Myocyte (in vitro differentiated cells): ENCODE results near the gene PIEZO2. TPM values are rescaled to one million over a fixed set of nuclear protein-coding genes. Genes with fewer than 3 reads are reported as not detected.
"Not testable (repeated sequence)": the region's sequence is repeated elsewhere in the genome, so short reads cannot be mapped to it uniquely, and the experiment has no call there.

Experiments used
- DNase-seq: peaks from one replicate; pipeline ENCODE4 v3.0.0-alpha.2; 2012; ENCODE audit warnings: low read depth
- total RNA-seq: library from RNA; depleted of rRNA; stranded (reverse); fragments of >200 nt; gene quantifications from 2 replicates; pipeline ENCODE4 v1.2.3, GENCODE V29; 2014

Gene PIEZO2
- total RNA-seq, 1 donor from 2014 or later = 7.5 TPM

DNA sequence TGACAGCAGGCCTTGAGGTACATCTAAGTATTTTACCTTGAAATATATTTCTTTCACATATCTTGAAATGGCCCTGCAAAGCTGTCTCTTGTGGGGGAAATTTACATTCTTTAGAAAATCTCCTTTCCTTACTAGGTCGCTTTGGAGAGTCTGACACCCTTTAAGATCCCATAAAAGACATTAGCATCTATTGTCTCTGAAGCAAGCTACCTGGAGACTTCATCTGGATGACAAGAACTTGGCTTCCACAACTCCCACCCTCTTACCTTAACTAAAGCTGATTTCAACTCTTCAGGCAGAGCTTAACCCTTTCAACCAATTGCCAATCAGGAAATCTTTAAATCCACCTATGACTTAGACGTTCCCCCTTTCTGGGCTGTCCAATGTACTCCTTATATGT, 219.3 kb downstream of the PIEZO2 start:
- no peak for DNase-seq

DNA sequence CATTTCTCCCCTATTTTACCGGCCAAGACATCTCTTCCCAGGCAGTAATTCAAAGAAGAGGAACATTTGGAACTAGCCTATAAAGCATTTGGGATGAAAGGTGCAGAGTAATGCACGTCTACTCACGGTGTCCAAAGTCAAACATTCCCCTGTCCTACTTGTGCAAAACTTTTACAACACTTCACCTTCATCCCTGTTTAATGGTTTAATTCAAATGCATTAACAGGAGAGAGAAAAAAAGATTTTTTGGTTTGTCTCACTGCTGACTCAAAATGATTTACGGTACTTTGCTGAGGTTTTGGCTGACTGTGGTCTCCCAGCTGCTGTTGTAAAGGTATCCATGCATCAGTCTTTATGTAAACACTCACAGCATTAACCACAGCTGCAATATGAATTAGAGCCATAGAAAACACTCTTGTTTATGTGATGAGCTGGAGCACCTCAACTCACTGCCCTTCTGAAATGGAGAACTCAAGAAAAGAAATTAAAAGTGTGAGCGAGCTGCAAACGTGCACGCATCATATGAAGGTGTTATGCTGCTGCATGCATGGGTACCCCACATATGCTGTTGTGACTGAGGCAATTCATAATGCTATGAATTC, 220.5 kb downstream of the PIEZO2 start:
- DNase-seq = peak; percentile 9

DNA sequence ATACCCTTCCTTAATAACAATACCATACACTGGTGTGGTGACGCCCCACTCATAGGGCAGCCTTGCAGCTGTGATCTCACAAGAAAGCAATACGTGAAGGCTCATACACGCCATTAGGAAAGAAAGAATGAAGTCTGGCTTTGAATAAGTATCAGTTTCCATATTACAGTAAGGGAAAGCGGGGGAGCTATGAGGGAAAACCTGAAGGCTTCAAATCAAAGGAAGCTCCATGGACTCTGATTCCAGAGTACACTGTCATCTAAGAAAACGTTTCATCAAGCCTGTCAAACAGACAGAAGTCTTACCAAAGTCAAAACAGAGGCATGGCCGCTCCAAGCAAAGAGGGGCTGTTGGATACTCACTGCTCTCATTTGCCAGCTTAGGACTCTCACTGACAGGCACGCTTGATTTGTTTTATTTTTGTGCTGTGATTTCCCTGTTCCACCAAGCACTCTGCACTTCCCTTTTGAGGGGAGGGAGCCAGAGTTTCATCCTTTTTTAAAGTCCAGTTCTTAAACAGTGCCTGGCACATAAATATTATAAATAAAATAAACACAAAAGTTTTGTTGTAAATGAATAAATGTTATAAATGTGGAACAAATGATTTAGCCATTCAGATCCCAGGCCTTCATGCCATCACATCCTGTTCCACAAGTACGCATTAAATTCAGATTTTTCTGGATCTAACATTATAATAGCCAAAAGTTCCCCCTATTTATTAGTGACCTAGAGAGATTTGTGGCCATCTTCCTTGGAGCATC, 221.2 kb downstream of the PIEZO2 start:
- peak; percentile 31 for DNase-seq

DNA sequence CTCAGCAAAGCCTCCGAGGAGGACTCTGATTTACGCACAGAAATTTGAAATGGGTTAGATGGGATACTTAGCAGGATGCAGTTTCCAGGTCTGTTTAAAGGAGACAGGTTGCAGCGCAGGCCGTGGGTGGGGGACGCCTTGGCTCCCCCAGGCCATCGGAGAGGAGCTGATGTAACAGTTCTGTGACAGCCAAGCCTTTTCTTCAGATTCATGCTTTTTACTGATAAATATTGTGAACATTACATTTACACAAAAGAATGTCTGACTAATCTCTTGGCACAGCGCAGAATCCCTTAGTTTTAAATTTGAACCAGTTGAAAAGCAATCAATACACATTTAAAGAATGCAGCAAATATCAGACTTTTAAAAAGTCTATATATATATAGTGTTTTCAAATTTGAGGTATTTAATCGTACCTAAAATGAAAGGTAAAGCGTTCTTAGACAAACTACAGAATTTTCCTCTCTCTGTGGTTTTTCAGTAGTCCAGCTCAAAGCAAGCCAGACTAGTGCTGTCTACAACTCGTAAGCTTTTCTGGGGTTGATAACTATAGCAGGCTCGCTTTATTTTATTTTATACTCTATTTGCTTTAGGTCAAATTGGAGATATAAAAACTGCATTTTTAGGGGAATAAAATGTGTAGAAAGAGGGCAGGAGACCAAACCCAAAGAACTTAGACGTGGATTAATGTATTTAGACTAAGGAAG, 221.9 kb downstream of the PIEZO2 start:
- peak; percentile 47 for DNase-seq

DNA sequence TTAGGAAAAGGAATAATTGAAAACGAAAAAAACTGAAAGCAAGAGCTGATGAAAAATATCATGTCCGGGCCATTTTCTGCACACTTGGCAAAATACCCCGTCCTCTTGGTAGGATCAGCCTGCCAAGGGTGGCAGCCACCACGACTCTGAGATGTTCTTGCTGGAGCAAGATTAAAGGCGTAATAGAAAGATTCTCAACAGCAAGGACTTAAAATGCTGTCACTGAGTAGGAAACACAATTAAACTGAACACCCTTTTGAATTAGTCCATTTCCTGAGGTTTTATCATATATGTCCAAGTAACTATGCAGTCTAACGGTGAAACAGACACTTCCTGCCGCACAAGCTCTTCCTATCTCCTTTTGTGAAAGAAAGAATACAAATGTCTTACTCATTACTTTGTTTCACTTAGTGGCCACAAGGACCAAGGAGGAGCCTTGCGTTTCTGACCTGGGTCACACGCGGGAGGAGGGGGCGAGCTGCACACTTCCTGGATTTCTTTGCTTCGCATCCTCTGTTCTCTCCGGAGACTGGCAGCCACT, 222.7 kb downstream of the PIEZO2 start:
- peak; percentile 73 for DNase-seq

DNA sequence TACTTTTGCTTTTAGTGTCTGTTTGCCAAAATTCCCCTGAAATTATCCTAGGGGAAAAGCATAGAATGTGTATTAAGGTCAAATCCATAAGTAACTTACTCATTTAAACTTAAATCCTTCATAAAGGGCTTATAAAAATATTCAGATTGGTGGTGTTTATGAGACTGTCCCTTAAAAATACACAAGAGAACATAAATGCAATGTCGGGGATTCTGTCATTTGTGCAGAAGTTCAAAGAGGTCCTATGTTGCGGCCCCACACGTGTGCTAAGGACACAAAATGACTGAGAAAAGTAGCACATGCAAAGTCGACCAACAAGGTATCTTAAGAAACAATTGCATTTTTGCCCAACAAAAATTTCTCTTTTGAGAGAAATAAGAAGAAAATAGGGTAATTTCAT, 225.1 kb downstream of the PIEZO2 start:
- no peak for DNase-seq

DNA sequence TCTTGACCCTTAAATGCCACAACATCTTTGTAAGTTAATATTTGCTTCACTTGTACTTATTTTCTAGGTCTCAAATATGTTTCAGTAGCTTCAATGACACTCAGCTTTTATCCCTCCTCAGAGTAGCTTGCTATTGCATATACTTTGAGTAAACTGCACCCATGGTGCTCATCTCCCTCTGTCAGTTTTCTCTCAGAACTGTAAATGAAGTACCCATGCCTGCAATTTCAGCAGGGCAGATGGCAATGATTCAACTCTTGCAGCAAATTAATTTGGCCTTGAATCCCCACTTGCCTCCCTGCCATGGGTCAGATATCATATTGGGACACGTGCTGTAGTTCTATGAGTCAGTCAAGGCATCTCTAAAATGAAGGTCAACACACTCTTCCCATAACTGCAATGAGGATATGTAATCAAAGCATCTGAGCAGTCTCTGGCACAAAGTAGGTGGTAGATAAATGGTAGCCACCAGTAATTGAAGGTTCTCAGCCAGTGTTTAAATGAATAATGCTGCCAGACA, 225.8 kb downstream of the PIEZO2 start:
- DNase-seq = peak; percentile 46

DNA sequence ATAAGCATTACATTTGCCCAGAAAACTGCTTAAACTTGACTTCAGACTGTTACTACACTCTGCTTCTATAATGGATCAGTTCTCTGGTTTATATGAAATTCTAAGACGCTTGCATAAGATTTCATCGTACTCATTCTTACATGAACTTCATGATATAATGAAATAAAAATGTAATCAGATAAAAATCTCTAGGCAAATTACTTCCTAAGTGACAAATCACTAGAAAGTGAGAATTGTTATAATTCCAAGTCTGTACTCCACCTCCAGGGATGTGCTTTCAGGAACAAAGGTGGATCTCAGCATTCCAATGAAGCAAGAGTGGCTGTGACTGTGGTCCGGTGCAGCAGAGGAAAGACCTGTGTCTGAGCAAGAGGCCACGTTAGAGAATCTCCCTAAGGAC, 226.2 kb downstream of the PIEZO2 start:
- no peak for DNase-seq

DNA sequence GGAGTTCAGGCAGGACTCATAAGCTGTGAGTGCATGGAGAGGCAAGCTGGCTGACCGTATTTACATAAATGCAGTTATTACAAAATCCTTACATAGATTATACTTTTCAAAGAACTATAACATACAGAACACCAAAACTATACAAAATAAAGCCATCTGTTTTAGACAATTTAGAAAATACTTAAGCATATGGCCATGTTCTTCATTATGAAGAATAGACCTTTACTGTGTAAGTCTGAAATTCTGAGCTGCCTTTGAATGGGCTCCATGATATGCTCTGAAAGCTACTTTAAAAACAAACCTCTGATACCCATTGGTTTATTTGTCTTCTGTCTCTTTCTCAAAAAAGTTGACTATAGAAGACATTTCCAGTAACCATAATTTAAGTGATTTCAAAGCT, 226.7 kb downstream of the PIEZO2 start:
- not testable (repeated sequence) for DNase-seq

DNA sequence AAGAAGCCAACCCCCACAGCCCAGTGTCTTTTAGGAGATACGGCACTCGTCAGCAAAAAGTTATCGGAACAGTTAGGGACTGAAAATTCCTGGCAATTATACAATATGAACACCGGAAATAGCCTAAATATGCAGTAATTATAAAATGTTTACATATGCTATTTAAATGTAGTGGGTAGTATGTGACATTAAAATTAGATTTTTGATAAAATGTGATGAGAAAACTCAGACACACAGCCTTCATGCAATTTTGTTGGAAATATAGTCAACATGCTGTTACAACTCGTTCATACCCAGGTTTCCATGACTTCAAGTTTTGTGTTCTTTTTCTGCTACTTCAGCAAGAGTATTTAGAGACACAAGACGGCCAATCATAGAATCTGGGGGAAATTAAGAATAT, 229.1 kb downstream of the PIEZO2 start:
- not testable (repeated sequence) for DNase-seq

DNA sequence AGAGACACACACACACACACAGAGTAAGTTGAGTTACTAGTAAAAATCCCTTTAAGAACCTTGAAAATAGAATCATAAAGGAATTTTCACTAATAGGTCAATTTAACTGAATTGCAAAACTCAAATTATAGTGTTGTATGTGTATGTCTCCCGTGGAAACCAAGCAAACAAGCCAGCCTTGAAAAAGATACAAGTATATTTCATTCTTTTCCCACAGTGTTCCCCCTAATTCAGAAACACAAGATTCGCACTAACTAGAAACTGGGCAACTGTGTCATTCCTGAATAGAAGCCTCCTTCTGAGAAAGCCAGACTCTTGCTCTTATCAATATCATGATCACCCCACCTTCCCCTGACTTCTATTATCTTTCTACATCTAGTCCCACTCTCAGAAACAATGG, 229.5 kb downstream of the PIEZO2 start:
- DNase-seq = no peak

DNA sequence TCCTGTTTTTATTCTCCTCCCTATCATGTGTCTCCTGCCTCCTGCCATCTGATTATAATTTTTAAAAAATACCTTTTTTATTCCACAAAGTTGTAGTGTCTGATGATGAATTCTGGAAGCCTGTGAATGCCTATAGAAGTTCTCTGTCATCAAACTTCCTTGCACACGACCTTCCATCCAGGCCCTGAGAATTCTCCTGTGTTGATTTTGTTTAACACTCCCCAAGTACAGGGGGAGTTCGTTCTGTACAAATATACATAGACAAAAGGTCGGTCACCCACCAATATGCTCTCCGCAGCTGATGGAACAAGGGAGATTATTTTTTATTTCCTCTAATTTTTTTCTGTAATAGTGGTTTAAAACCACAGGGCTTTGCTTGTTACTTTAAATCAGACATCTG, 232.5 kb downstream of the PIEZO2 start:
- no peak for DNase-seq

DNA sequence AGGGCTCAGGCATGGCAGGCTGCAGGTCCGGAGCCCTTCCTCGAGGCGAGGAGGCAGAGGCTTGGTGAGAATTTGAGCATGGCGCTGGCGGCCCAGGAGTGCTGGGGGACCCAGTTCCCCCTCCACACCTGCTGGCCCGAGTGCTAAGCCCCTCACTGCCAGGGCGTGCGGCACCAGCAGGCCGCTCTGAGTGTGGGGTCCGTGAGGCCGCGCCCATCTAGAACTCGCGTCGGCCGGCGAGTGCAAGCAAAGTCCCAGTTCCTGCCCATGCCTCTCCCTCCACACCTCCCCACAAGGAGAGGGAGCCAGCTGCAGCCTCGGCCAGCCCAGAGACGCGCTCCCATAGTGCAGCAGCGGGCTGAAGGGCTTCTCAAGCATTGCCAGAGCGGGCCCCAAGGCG, 233.0 kb downstream of the PIEZO2 start:
- no peak for DNase-seq

DNA sequence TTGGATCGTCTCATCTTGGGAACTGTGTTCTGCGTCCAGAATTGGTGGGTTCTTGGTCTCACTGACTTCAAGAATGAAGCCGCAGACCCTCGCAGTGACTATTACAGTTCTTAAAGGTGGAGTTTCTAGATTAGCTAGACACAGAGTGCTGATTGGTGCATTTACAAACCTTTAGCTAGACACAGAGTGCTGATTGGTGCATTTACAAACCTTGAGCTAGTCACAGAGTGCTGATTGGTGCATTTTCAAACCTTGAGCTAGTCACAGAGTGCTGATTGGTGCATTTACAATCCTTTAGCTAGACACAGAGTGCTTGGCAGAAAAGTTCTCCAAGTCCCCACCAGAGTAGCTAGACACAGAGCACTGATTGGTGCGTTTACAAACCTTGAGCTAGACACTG, 233.6 kb downstream of the PIEZO2 start:
- not testable (repeated sequence) for DNase-seq

DNA sequence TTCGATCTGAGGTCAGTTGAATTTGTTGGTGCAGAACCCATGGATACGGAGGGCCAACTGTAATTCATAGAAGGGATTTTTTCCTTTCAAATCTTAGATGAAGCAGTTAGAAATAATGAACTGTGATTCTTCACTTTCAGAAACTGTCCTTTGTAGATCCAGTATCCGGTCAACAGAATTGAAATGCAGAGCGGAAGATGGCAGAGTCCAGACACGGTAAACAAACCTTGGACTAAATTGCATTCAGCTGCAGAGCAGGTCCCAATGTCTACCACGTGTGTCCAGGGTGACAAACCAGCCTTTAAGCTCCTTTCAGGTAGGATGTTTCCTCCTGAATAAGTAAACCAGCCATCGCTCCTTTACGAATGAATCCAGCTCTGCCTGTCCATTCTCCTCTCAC, 234.8 kb downstream of the PIEZO2 start:
- DNase-seq = not testable (repeated sequence)

DNA sequence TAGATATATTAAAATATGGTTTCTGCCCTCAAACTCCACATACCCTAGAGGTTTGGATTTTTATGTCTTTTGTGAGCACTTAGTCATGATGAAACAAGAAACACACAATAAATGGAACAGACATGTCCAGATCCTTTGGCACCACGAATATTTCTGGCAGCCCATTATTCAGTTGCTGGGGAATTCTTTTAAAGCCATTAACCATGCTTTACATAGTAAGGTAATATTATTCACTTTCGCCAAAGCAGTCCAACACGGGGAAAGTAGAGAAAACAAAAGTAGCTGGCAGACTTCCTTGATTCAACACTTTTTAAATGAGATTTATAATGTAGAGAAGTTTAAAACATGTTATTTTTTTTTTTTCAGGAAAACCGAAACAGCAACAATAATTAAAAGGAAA, 235.4 kb downstream of the PIEZO2 start:
- peak; percentile 5 for DNase-seq

DNA sequence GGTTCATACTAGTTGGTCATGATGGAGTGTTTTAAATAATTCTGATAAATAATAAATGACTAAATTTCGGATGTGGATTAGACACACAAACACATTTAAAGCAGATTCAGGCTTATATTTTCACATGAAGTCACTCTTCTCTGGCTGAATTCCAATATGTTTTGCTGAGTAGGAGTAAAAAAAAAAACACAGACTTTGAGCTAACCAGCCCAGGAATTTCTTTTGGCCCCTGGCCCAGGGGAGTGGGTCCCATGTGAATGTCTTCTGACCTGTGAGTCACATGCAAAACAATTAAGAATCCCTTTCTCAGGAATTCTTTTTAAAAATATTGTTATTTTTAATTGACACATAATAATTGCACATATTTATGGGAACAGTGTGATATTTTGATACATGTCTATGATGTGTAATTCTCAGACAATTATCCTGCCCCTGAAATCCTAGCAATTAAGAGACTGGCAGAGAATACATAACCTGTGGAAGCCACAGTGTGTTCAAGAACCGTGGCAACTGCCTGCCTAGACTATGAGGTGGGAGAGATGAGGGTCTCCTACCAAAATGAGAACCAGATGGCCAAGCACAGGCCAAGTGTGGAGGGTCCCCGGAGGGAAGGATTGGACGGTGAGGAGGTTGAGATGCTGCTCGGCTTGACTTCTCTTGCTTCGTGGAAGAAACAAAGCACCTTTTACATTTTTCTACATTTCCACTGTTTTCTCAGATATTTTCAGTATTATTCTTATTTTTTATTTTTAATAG, 236.4 kb downstream of the PIEZO2 start:
- peak; percentile 80 for DNase-seq

DNA sequence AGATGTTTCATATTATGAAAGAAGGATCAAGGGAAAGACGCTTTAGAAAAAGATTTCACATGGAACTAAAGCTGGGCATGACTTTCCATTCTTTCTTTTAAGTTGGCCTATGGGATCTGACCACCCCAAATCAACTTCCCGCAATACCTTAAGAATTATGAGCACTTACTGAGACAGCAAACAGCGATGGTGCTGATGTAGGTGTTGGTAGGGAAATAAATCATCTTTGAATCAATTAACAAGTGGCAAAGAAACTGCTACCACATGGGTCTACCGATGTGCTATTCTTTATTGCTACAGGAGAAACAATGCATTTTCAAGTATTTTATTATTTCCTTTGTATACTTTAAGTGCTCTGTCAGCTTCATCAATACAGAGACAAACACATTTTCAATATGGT, 239.6 kb downstream of the PIEZO2 start:
- no peak for DNase-seq

DNA sequence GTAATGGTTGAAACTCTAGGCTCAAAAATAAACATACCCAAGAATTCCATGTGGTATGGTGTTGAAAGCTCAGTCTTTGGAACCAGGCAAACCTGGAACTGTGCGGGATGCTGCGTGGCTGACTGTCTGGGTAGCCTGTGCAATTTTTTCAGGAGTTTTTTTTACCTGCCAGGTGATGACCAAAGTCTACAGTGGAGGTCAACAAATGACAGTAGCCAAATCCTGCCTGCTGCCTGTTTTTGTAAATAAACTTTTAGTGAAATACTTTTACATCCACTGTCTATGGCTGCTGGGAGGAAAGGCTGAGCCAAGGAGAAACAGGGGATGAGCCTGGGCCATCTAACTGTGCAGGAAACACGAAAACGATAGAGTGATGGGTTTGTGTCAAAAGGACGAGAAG, 240.6 kb downstream of the PIEZO2 start:
- DNase-seq = no peak

DNA sequence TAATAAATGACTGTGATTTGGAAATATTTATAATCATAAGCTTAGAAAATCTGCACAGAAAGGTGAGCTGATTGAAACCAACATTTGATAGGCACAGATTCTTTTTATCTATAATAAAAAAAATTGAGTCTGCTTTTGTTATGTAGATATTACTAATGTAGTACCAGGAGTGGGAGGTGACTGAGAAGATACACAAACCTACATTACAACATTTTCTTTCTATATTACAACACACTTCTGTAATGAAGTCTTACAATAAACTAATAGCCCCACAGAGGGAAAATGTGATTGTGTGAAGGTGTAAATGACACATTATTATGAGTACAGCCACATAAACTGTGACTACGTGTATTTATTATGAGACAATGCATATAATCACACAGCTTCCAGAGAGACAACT, 241.6 kb downstream of the PIEZO2 start:
- DNase-seq = no peak

DNA sequence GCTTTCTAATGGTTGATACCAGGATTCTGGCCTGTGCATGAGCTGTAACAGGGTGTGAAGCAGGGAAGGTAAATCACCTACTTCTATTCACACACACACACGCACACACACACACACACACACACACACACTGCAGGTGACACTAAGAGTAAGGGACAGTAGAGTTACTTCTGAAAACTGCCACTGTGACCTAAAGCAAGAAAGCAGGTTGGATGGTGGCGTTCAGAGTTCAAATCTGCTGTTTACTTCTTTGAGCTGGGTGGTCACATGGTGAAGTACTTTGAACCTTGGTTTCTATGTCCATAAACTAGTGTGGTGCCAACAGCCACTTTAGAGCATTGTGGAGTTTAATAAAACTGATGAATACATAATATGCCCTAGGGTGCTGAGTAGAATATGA, 248.0 kb downstream of the PIEZO2 start:
- DNase-seq = no peak
